ENCODE measurements around the gene LDLR.

GRCh38 chr19:11073568-11073967 lies 15.7 kb upstream of the LDLR start:
- TF ChIP-seq TAF1 (IDR thresholded peaks at IDR 0.05; ENCODE audit: borderline replicate concordance, low read depth, low read length), result no peak
- no peak for TF ChIP-seq POLR2A (IDR thresholded peaks at IDR 0.05; ENCODE audit: low read depth, low read length)
- TF ChIP-seq POLR2AphosphoS5 (IDR thresholded peaks at IDR 0.05; ENCODE audit: low read depth, low read length), result no peak
